H1 (cell line): ENCODE data around the gene MRPL43. TPM values are rescaled to one million over a fixed set of nuclear protein-coding genes. Genes with fewer than 3 reads are reported as not detected.

Experiments
- CTCF ChIA-PET: fragments of 300-600 bp; sonication (Branson Sonifier 250); formaldehyde crosslinking; loops from one replicate; lab custom pipeline; 2021; ENCODE audit not compliant: partially characterized antibody; lab: Charles Lee
- POLR2A ChIA-PET: fragments of 300-600 bp; sonication (Branson Sonifier 250); formaldehyde crosslinking; loops from one replicate; lab custom pipeline; 2021; ENCODE audit warnings: inconsistent platforms; ENCODE audit not compliant: partially characterized antibody; lab: Charles Lee
- DNase-seq, 2 experiments: peaks; one replicate each; pipeline versions ENCODE4 v3.0.0 to v3.0.0-alpha.2; 2010 to 2022; ENCODE audit warnings: low spot score in 2 of 2, low read depth in 1 of 2, mixed read lengths in 1 of 2
- FAIRE-seq: peaks from 2 replicates; lab custom pipeline; 2011; peaks lifted over from hg19 to GRCh38; lab: Jason Lieb, UNC
- H2AFZ ChIP-seq: 2 replicates; pipeline ENCODE4 v1.8.1; 2012; ENCODE audit warnings: low read length, inconsistent platforms
- H2AK5ac ChIP-seq: 2 replicates; pipeline ENCODE4 v1.6.1; 2013; ENCODE audit warnings: low read depth, low read length
- H2BK120ac ChIP-seq: replicated peaks from 2 replicates; pipeline ENCODE3; 2013; ENCODE audit warnings: low read depth, low read length, inconsistent platforms
- H2BK12ac ChIP-seq: 2 replicates; pipeline ENCODE4 v1.6.1; 2013; ENCODE audit warnings: low read depth, low read length
- H2BK15ac ChIP-seq: 2 replicates; pipeline ENCODE4 v1.6.1; 2013; ENCODE audit warnings: low read length
- H2BK20ac ChIP-seq: 2 replicates; pipeline ENCODE4 v1.6.1; 2013; ENCODE audit warnings: low read length
- H2BK5ac ChIP-seq: 2 replicates; pipeline ENCODE4 v1.6.1; 2013; ENCODE audit warnings: low read depth, low read length
- H3K14ac ChIP-seq: 2 replicates; pipeline ENCODE4 v1.6.1; 2013; ENCODE audit warnings: inconsistent platforms; ENCODE audit not compliant: insufficient read length
- H3K18ac ChIP-seq: 2 replicates; pipeline ENCODE4 v1.6.1; 2013; ENCODE audit warnings: low read length; ENCODE audit errors: extremely low read depth
- H3K23ac ChIP-seq: 2 replicates; pipeline ENCODE4 v1.6.1; 2013; ENCODE audit warnings: inconsistent platforms; ENCODE audit not compliant: insufficient read length
- H3K23me2 ChIP-seq: 2 replicates; pipeline ENCODE4 v1.6.1; 2013; ENCODE audit warnings: low read depth, low read length
- H3K27ac ChIP-seq: 2 replicates; pipeline ENCODE4 v1.6.1; 2011; ENCODE audit warnings: low read depth, low read length, inconsistent platforms
- H3K27me3 ChIP-seq, 4 experiments: replicated peaks in 1 of 4; 1 replicate in 1 of 4; 2 replicates in 3 of 4; pipeline versions ENCODE4 v1.6.1 to v1.8.1; 2011 to 2013; ENCODE audit warnings: low read length in 3 of 4, mild to moderate bottlenecking in 3 of 4, inconsistent platforms in 2 of 4, mixed read lengths in 2 of 4, moderate library complexity in 1 of 4; ENCODE audit not compliant: control insufficient read depth in 3 of 4, insufficient read depth in 3 of 4; ENCODE audit errors: extremely low read depth in 1 of 4
- H3K36me3 ChIP-seq, 4 experiments: 2 replicates each; pipeline versions ENCODE4 v1.6.1 to v1.8.1; 2011 to 2013; ENCODE audit warnings: mild to moderate bottlenecking in 4 of 4, low read length in 3 of 4, moderate library complexity in 2 of 4, control low read depth in 1 of 4, inconsistent platforms in 1 of 4; ENCODE audit not compliant: insufficient read depth in 4 of 4, control insufficient read depth in 2 of 4
- H3K4ac ChIP-seq: replicated peaks from 2 replicates; pipeline ENCODE3; 2013; ENCODE audit warnings: low read length, low read depth, mixed read lengths, inconsistent platforms; ENCODE audit not compliant: insufficient read length
- H3K4me1 ChIP-seq, 4 experiments: replicated peaks in 1 of 4; 1 replicate in 1 of 4; 2 replicates in 3 of 4; pipeline versions ENCODE4 v1.6.1 to v1.8.1; 2011 to 2013; ENCODE audit warnings: low read length in 3 of 4, inconsistent platforms in 2 of 4, mixed read lengths in 1 of 4; ENCODE audit not compliant: insufficient read depth in 4 of 4, control insufficient read depth in 3 of 4
- H3K4me2 ChIP-seq, 2 experiments: 2 replicates each; pipeline versions ENCODE4 v1.6.1 to v1.8.1; 2011 to 2013; ENCODE audit warnings: low read depth in 2 of 2, low read length in 2 of 2, control low read depth in 1 of 2, inconsistent platforms in 1 of 2, mild to moderate bottlenecking in 1 of 2; ENCODE audit not compliant: insufficient read depth in 1 of 2
- H3K4me3 ChIP-seq, 4 experiments: fragments of 200-600, 300-600 bp in 1 of 4; sonication (generic), shearing (Covaris generic), sonication (Bioruptor Twin) in 1 of 4; 2 replicates each; pipeline versions ENCODE4 v1.5.1 to v1.8.1; 2011 to 2016; ENCODE audit warnings: low read length in 4 of 4, low read depth in 3 of 4, control low read depth in 2 of 4, inconsistent platforms in 2 of 4, mild to moderate bottlenecking in 2 of 4, mixed read lengths in 1 of 4, moderate library complexity in 1 of 4; ENCODE audit not compliant: insufficient read depth in 2 of 4; ENCODE audit errors: extremely low read depth in 1 of 4
- H3K56ac ChIP-seq: replicated peaks from 2 replicates; pipeline ENCODE3; 2013; ENCODE audit warnings: low read depth, mild to moderate bottlenecking, mixed read lengths, low read length, inconsistent platforms; ENCODE audit not compliant: insufficient read length
- H3K79me1 ChIP-seq: 2 replicates; pipeline ENCODE4 v1.6.1; 2013; ENCODE audit warnings: low read depth, low read length, control low read depth
- H3K79me2 ChIP-seq, 2 experiments: 2 replicates each; pipeline versions ENCODE4 v1.6.1 to v1.8.1; 2012 to 2013; ENCODE audit warnings: low read length in 2 of 2, mild to moderate bottlenecking in 2 of 2, inconsistent platforms in 1 of 2; ENCODE audit not compliant: insufficient read depth in 2 of 2, control insufficient read depth in 1 of 2
- H3K9ac ChIP-seq, 4 experiments: replicated peaks in 1 of 4; 1 replicate in 1 of 4; 2 replicates in 3 of 4; pipeline versions ENCODE4 v1.6.1 to v1.8.1; 2011 to 2013; ENCODE audit warnings: low read depth in 3 of 4, low read length in 3 of 4, control low read depth in 2 of 4, mild to moderate bottlenecking in 2 of 4, moderate library complexity in 2 of 4, inconsistent platforms in 1 of 4; ENCODE audit errors: extremely low read depth in 1 of 4
- H3K9me3 ChIP-seq, 2 experiments: 2 replicates each; pipeline versions ENCODE4 v1.6.1 to v1.8.1; 2012 to 2013; ENCODE audit warnings: mild to moderate bottlenecking in 2 of 2, moderate library complexity in 2 of 2, control low read depth in 1 of 2, inconsistent platforms in 1 of 2, low read depth in 1 of 2, low read length in 1 of 2, mixed read lengths in 1 of 2; ENCODE audit not compliant: insufficient read depth in 2 of 2
- H4K20me1 ChIP-seq, 2 experiments: replicated peaks in 1 of 2; 2 replicates each; pipeline versions ENCODE3 to v1.8.1; 2011 to 2013; ENCODE audit warnings: inconsistent platforms in 2 of 2, low read length in 2 of 2, mild to moderate bottlenecking in 1 of 2; ENCODE audit not compliant: insufficient read depth in 2 of 2, control insufficient read depth in 1 of 2
- H4K5ac ChIP-seq: 2 replicates; pipeline ENCODE4 v1.6.1; 2013; ENCODE audit warnings: low read length, low read depth, mixed read lengths, inconsistent platforms; ENCODE audit not compliant: insufficient read length
- H4K8ac ChIP-seq: 2 replicates; pipeline ENCODE4 v1.8.0; 2013; ENCODE audit warnings: mild to moderate bottlenecking, moderate library complexity, low read length, inconsistent platforms; ENCODE audit not compliant: insufficient read depth; ENCODE audit errors: extremely low read depth
- H4K91ac ChIP-seq: replicated peaks from 2 replicates; pipeline ENCODE3; 2013; ENCODE audit warnings: low read length, mixed read lengths, inconsistent platforms; ENCODE audit not compliant: insufficient read length
- CTBP2 ChIP-seq: IDR thresholded peaks from 2 replicates; pipeline ENCODE4 v1.7.0; 2011; ENCODE audit warnings: borderline replicate concordance, mild to moderate bottlenecking, moderate library complexity, mixed read lengths, low read length; ENCODE audit not compliant: insufficient read depth, insufficient read length
- KDM5A ChIP-seq: fragments of 200-600 bp; IDR thresholded peaks from 2 replicates; pipeline ENCODE4 v1.7.1; 2012; ENCODE audit warnings: mild to moderate bottlenecking, low read length, inconsistent platforms, mixed read lengths
- SP1 ChIP-seq: IDR thresholded peaks from 2 replicates; pipeline ENCODE4 v1.6.1; 2011; ENCODE audit warnings: low read depth, low read length
- SP4 ChIP-seq: IDR thresholded peaks from 2 replicates; pipeline ENCODE4 v1.6.1; 2012; ENCODE audit warnings: low read length, inconsistent platforms
- WGBS, 2 experiments: shearing (Covaris generic) in 1 of 2; methylation state at CpG; one replicate each; pipeline versions ENCODE4 v1.1.6 to v1.1.7; 2013 to 2015; ENCODE audit warnings: low lambda C conversion rate in 2 of 2, mixed read lengths in 2 of 2, inconsistent platforms in 1 of 2, low coverage in 1 of 2, missing lambda C conversion rate in 1 of 2; ENCODE audit not compliant: insufficient replicate concordance in 2 of 2, insufficient coverage in 1 of 2, insufficient read length in 1 of 2; ENCODE audit errors: extremely low coverage in 1 of 2, missing lambda C conversion rate in 1 of 2; 5-methylcytosine and 5-hydroxymethylcytosine counted together
- polyA plus RNA-seq, 7 experiments: library from polyadenylated mRNA; depleted of rRNA in 3 of 7; stranded (reverse) in 5 of 7; unstranded in 2 of 7; fragments of >200 nt in 5 of 7; fragments of 200-250 nt in 2 of 7; gene quantifications; 1 replicate in 5 of 7; 2 replicates in 1 of 7; 4 replicates in 1 of 7; pipeline versions ENCODE4 v1.2.1 to v1.2.3, GENCODE V29; 2011 to 2013; ENCODE audit warnings: missing spikeins in 2 of 7, mixed read lengths in 2 of 7
- total RNA-seq: library from RNA; stranded (reverse); fragmentation: NEBNext Ultra II Directional; extraction: Animal tissue kit (Norgen Biotek cat#: 25700); gene quantifications from 2 replicates; pipeline ENCODE4 v1.2.1, GENCODE V29; 2021

MRPL43 gene
- total and polyA plus RNA-seq, 2 of the 8 experiments (the other 6 are each of a cell fraction or from before 2014, with no cell fraction given), result 74.1 to 149 TPM

- Histone ChIP-seq H3K27me3 (no peaks in the 10 kb centered on the region), H3K23ac (no peak overlapping the region), H2AFZ (no peak overlapping the region), H3K9ac (no peak overlapping the region), H2BK15ac (no peak overlapping the region), H4K20me1 (peaks cover 0 to 12% of the 10 kb centered on the region in 2 experiments), H3K4me1 (peaks cover 0 to under 1% (median 0%) of the 10 kb centered on the region in 4 experiments; a peak in 2 of 7 replicates), H2BK120ac (no peak overlapping the region), H3K27ac (no peak overlapping the region), H3K4me2 (no peak overlapping the region), H2BK20ac (no peak overlapping the region), H3K9me3 (no peaks in the 10 kb centered on the region), H3K79me1 (0 out of 2 replicates have a peak, but pooled peaks cover 2% of the 10 kb centered on the region), H3K56ac (no peak overlapping the region), H4K5ac (no peak overlapping the region), H3K79me2 (peaks cover 0 to 4% of the 10 kb centered on the region in 2 experiments; a peak in 1 of 4 replicates), H2BK5ac (no peak overlapping the region), H3K18ac (no peak overlapping the region), H3K4me3 (no peak overlapping the region), H2BK12ac (no peak overlapping the region), H3K23me2 (no peaks in the 10 kb centered on the region), H3K4ac (no peak overlapping the region), H2AK5ac (no peak overlapping the region), H4K8ac (no peak overlapping the region), H3K36me3 (peaks cover 0 to 22% (median 5%) of the 10 kb centered on the region in 4 experiments; a peak in 4 of 8 replicates), H3K14ac (no peak overlapping the region), H4K91ac (no peak overlapping the region)
- ChIA-PET POLR2A (interaction anchor here (1.9 kb wide), 1 partner anchor 13 kb away, joined by 6 read pairs; no protein-coding TSS in a partner anchor), CTCF (interaction anchor here (0.8 to 3.2 kb wide), 9 partner anchors 9 to 38 kb away, joined by 3 to 15 read pairs (median 5); no protein-coding TSS in a partner anchor)
- no peak for TF ChIP-seq SP1
- TF ChIP-seq CTBP2, result no peak
- TF ChIP-seq KDM5A, result no peak
- TF ChIP-seq SP4, result no peak
- WGBS, 2 experiments, result 86% methylated on average over 5 of the region's 5 CpGs; no CpG with 5 or more reads in 1 of the 2 experiments
- no peak for DNase-seq
- no peak for FAIRE-seq
Observed at GRCh38 chr10:100981178-100981772, 6.0 kb downstream of the MRPL43 start.
